Fibroblast of lung (primary cell): ENCODE results near the gene PGM2L1. TPM values are rescaled to one million over a fixed set of nuclear protein-coding genes. Genes with fewer than 3 reads are reported as not detected.

ENCODE experiments used
- DNase-seq, 2 donors: peaks; one replicate each; pipeline versions ENCODE4 v3.0.0 to v3.0.0-alpha.2; 2010; ENCODE audit warnings: low read depth in 2 of 2
- H2AFZ ChIP-seq: 2 replicates; pipeline ENCODE4 v1.5.1; 2012; ENCODE audit warnings: low read length, control low read depth, inconsistent platforms
- H3K27ac ChIP-seq: 2 replicates; pipeline ENCODE4 v1.5.1; 2011; ENCODE audit warnings: low read length, control low read depth; ENCODE audit not compliant: insufficient read depth
- H3K27me3 ChIP-seq: 2 replicates; pipeline ENCODE4 v1.5.1; 2011; ENCODE audit warnings: mild to moderate bottlenecking, low read length; ENCODE audit not compliant: control insufficient read depth, insufficient read depth
- H3K36me3 ChIP-seq: 2 replicates; pipeline ENCODE4 v1.5.1; 2011; ENCODE audit warnings: low read length; ENCODE audit not compliant: control insufficient read depth, insufficient read depth
- H3K4me1 ChIP-seq: 2 replicates; pipeline ENCODE4 v1.5.1; 2011; ENCODE audit warnings: low read length; ENCODE audit not compliant: control insufficient read depth, insufficient read depth; ENCODE audit errors: extremely low read depth
- H3K4me2 ChIP-seq: 2 replicates; pipeline ENCODE4 v1.5.1; 2011; ENCODE audit warnings: low read length, control low read depth; ENCODE audit not compliant: insufficient read depth; ENCODE audit errors: extremely low read depth
- H3K4me3 ChIP-seq, 4 experiments: fragments of 200-600 bp in 1 of 4; sonication (generic) in 1 of 4; replicated peaks in 1 of 4; 2 replicates each; pipeline ENCODE4 v1.5.1; 2011 to 2016; ENCODE audit warnings: low read length in 4 of 4, low read depth in 3 of 4, mild to moderate bottlenecking in 3 of 4, control low read depth in 2 of 4, inconsistent platforms in 1 of 4, mixed read lengths in 1 of 4; ENCODE audit not compliant: insufficient read depth in 1 of 4; ENCODE audit errors: control extremely low read depth in 1 of 4
- H3K79me2 ChIP-seq: 2 replicates; pipeline ENCODE4 v1.5.1; 2012; ENCODE audit warnings: mild to moderate bottlenecking, low read length, inconsistent platforms; ENCODE audit not compliant: control insufficient read depth, insufficient read depth
- H3K9ac ChIP-seq: 2 replicates; pipeline ENCODE4 v1.5.1; 2011; ENCODE audit warnings: mild to moderate bottlenecking, low read length, control low read depth; ENCODE audit not compliant: insufficient read depth
- H3K9me3 ChIP-seq: 2 replicates; pipeline ENCODE4 v1.5.1; 2012; ENCODE audit warnings: low read depth, low read length; ENCODE audit not compliant: control insufficient read depth, insufficient read depth
- H4K20me1 ChIP-seq: 2 replicates; pipeline ENCODE4 v1.5.1; 2011; ENCODE audit warnings: low read length; ENCODE audit not compliant: control insufficient read depth, insufficient read depth; ENCODE audit errors: extremely low read depth
- CTCF ChIP-seq, 2 donors: IDR thresholded peaks in 1 of 2; conservative IDR thresholded peaks in 1 of 2; 1 replicate in 1 of 2; 2 replicates in 1 of 2; pipeline ENCODE4 v1.5.1; 2011 to 2012; ENCODE audit warnings: low read length in 2 of 2, control low read depth in 1 of 2, inconsistent platforms in 1 of 2, low read depth in 1 of 2, mild to moderate bottlenecking in 1 of 2
- EZH2 ChIP-seq: IDR thresholded peaks from 2 replicates; pipeline ENCODE4 v1.5.1; 2012; ENCODE audit warnings: low read length, control low read depth, mild to moderate bottlenecking; ENCODE audit errors: missing control alignments
- polyA plus RNA-seq, 2 donors: library from polyadenylated mRNA; depleted of rRNA in 1 of 2; stranded (reverse) in 1 of 2; unstranded in 1 of 2; fragments of >200 nt; gene quantifications; 2 replicates each; pipeline ENCODE4 v1.2.1, GENCODE V29; 2011 to 2012; ENCODE audit warnings: missing spikeins in 1 of 2
- total RNA-seq: library from RNA; depleted of rRNA; stranded (reverse); fragments of >200 nt; gene quantifications from 2 replicates; pipeline ENCODE4 v1.2.1, GENCODE V29; 2014

Gene PGM2L1
- total and polyA plus RNA-seq, 2 donors (not counting 1 experiment from before 2014, with no cell fraction given) = 1.4 to 4.1 TPM

DNA sequence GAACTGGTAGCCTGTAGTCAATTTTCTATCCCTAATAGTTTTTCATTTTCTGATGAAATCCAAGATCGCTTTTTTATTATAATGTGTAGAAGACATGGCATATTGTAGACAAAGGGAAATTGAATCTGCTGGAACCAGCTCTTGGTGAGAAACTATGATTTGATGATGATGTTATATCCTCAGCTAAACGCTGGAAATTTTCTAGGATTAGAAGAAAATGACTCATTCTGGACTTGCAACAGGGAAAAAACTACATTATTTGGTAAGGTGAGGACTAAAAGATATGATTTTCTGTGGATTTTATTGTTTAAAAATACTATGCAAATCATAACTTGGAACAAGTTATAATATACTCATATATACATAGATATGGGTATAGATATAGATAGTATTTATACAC is 14.1 kb upstream of the PGM2L1 start:
- no peaks in the 10 kb centered on the region for H3K79me2 ChIP-seq
- no peak overlapping the region for H3K4me2 ChIP-seq

DNA sequence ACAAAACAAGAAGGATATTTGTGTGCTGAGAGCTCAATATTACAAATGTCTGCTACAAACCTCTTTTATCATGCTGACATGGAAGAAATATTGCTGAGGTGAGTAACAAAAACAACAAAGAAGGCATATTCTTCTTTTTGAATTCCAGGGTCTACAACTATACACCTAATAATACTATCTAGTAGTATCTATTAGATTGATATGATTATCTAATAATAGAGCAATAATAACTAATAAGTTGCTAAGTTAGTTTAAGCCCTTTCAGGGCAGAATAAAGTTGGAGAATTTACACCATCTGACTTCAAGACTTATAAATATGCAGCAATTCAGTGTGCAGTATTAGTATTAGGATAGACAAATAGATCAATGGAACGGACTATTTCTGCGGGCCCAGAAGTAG is 11.4 kb upstream of the PGM2L1 start:
- no peak for DNase-seq
- TF ChIP-seq CTCF (conservative IDR thresholded peaks at IDR 0.05 in 1 of 2, IDR thresholded peaks at IDR 0.05 in 1 of 2; ENCODE audit: low read depth in 1 of 2, low read length in 2 of 2) (no peak), EZH2 (no peak)
- H3K9me3 ChIP-seq = no peaks in the 10 kb centered on the region
- H4K20me1 ChIP-seq = no peaks in the 10 kb centered on the region
- no peak overlapping the region for H3K4me2 ChIP-seq
- no peak overlapping the region for H2AFZ ChIP-seq
- H3K36me3 ChIP-seq = no peaks in the 10 kb centered on the region
- no peaks in the 10 kb centered on the region for H3K27me3 ChIP-seq
- H3K9ac ChIP-seq = no peak overlapping the region
- no peaks in the 10 kb centered on the region for H3K4me1 ChIP-seq
- H3K27ac ChIP-seq = no peak overlapping the region
- H3K79me2 ChIP-seq = no peaks in the 10 kb centered on the region
- no peak overlapping the region for H3K4me3 ChIP-seq

More for the DNA sequence above, 14.1 kb upstream of the PGM2L1 start:
- Histone ChIP-seq H3K36me3 (no peaks in the 10 kb centered on the region), H3K4me3 (no peak overlapping the region), H3K9ac (no peak overlapping the region), H4K20me1 (no peaks in the 10 kb centered on the region), H3K9me3 (no peaks in the 10 kb centered on the region), H3K27ac (no peak overlapping the region), H3K27me3 (no peaks in the 10 kb centered on the region), H3K4me1 (no peaks in the 10 kb centered on the region), H2AFZ (no peak overlapping the region)
- no peak for TF ChIP-seq EZH2
- TF ChIP-seq CTCF (conservative IDR thresholded peaks at IDR 0.05 in 1 of 2, IDR thresholded peaks at IDR 0.05 in 1 of 2; ENCODE audit: low read depth in 1 of 2, low read length in 2 of 2) = no peak
- no peak for DNase-seq

DNA sequence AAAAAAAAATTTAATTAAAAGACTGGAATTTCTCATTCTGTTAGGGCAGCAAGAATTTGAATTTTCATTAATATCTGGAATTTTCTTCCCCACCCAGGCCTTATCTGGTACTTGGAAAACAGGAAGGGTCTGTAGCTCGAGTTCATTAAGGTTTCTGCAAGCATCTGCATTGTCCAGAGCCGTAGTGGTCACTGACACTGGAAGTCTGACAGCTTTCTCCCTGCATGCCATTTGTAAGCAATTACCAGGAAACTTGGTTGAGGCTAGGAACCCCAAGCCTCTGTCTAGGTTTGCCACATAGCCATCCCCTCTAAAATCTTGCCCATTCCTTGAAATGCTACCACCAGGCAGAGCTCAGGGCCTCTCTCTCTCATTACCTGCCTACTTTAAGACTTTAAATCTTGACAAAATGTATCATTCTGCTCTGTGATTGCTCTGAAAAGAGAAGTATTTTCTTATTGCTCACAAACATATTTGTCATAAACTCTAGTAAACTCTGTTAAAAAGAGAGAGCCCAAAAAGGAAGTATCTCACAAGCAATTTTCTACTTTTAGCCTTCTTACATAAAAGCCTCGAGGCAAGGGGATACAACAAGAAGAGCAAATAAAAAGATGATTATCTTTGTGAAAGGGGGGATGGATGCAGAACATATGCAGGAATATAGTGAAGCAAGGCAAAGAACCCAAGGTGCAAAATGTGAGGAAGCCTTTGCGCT is 5.5 kb upstream of the PGM2L1 start:
- no peaks in the 10 kb centered on the region for H3K9me3 ChIP-seq
- TF ChIP-seq EZH2 = no peak
- TF ChIP-seq CTCF (conservative IDR thresholded peaks at IDR 0.05 in 1 of 2, IDR thresholded peaks at IDR 0.05 in 1 of 2; ENCODE audit: low read depth in 1 of 2, low read length in 2 of 2) = no peak
- no peak overlapping the region for H3K4me3 ChIP-seq
- H4K20me1 ChIP-seq = no peaks in the 10 kb centered on the region
- no peak for DNase-seq
- no peaks in the 10 kb centered on the region for H3K36me3 ChIP-seq
- H3K9ac ChIP-seq = no peak overlapping the region
- no peaks in the 10 kb centered on the region for H3K27me3 ChIP-seq
- H2AFZ ChIP-seq = no peak overlapping the region
- no peak overlapping the region for H3K27ac ChIP-seq
- H3K4me2 ChIP-seq = no peak overlapping the region
- H3K79me2 ChIP-seq = no peaks in the 10 kb centered on the region
- no peaks in the 10 kb centered on the region for H3K4me1 ChIP-seq
